Measurements from ENCODE around the gene HOXB5.

The HOXB5 gene

GRCh38 chr17:48570325-48571023 is 23.1 kb downstream of the HOXB5 start:
- DNase-seq: no peak

- DNase-seq: no peak
These were observed 23.8 kb downstream of the HOXB5 start for GRCh38 chr17:48569674-48570324.

GRCh38 chr17:48569240-48569582 is 24.4 kb downstream of the HOXB5 start:
- no peak for DNase-seq

GRCh38 chr17:48568499-48569239 is 24.9 kb downstream of the HOXB5 start:
- no peak for DNase-seq

- no peak for DNase-seq
These were observed 25.8 kb downstream of the HOXB5 start for GRCh38 chr17:48567646-48568354.

- no peak for DNase-seq
These were observed 26.4 kb downstream of the HOXB5 start for GRCh38 chr17:48567209-48567608.

- no peak for DNase-seq
These were observed 26.9 kb downstream of the HOXB5 start for GRCh38 chr17:48566717-48567116.

GRCh38 chr17:48565925-48566710 is 27.5 kb downstream of the HOXB5 start:
- no peak for DNase-seq

GRCh38 chr17:48565022-48565554 is 28.5 kb downstream of the HOXB5 start:
- DNase-seq: no peak

GRCh38 chr17:48564188-48565021 is 29.2 kb downstream of the HOXB5 start:
- no peak for DNase-seq

GRCh38 chr17:48563867-48564187 is 29.8 kb downstream of the HOXB5 start:
- DNase-seq: no peak

GRCh38 chr17:48563385-48563838 is 30.2 kb downstream of the HOXB5 start:
- no peak for DNase-seq

GRCh38 chr17:48562934-48563333 is 30.6 kb downstream of the HOXB5 start:
- no peak for DNase-seq

GRCh38 chr17:48561884-48562810 is 31.4 kb downstream of the HOXB5 start:
- no peak for DNase-seq

GRCh38 chr17:48559840-48560817 is 33.5 kb downstream of the HOXB5 start:
- DNase-seq: no peak

GRCh38 chr17:48559122-48559839 is 34.3 kb downstream of the HOXB5 start:
- no peak for DNase-seq

- no peak for DNase-seq
These were observed 34.8 kb downstream of the HOXB5 start for GRCh38 chr17:48558831-48559121.

GRCh38 chr17:48558057-48558830 is 35.3 kb downstream of the HOXB5 start:
- no peak for DNase-seq

Measured in activated CD4-positive, alpha-beta T cell treated with anti-CD3 and anti-CD28 coated beads for 4 hours (primary cell).